ENCODE measurements around the gene ZNF654. TPM values are rescaled to one million over a fixed set of nuclear protein-coding genes. Genes with fewer than 3 reads are reported as not detected.

The ZNF654 gene
- total and polyA plus RNA-seq, 2 of the 13 experiments (the other 11 are each of a cell fraction or from before 2014, with no cell fraction given), result 1.8 to 4.1 TPM

DNA sequence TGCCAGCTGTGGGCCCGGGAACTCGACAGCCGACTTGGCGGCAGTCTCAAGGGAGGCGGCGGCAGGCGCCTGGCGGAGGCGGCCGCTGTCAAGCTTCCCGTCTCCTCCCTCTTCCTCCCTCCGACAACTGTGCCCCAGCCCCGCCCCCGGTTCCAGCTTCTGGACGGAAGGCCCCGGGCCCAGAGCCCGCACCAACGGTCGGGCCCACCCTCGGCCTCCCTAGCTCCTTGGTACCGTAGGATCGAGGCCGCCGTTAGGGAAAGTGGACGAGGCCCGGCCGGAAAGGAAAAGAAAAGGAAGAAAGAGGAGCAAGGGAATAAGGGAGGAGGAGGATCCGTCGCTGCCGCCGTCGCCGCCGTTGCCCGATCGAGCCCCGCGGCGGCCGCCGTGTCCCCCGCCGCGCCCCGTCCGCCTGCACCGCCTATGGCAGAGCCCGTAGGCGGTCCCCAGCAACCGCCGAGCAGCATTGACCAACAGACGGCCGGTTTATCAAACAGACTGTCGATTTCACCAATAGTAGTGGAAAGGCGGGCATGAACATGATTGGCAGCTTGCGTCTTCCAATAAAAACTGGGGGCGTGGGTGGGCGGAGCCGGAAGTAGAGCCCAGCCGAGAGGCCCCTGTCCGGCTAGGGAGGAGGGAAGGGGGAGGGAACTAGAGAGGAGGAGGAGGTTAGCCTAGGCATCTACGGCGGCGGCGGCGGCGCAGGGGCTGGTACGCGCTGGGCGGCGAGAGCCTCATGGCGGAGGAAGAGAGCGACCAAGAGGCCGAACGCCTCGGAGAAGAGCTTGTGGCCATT, at the start of gene ZNF654, which contains the start of gene CGGBP1 (continued):
- no peak for TF ChIP-seq MED8 (CRISPR knock-in tag; IDR thresholded peaks at IDR 0.05; ENCODE audit: insufficient replicate concordance)
- TF ChIP-seq, protein P1, sequence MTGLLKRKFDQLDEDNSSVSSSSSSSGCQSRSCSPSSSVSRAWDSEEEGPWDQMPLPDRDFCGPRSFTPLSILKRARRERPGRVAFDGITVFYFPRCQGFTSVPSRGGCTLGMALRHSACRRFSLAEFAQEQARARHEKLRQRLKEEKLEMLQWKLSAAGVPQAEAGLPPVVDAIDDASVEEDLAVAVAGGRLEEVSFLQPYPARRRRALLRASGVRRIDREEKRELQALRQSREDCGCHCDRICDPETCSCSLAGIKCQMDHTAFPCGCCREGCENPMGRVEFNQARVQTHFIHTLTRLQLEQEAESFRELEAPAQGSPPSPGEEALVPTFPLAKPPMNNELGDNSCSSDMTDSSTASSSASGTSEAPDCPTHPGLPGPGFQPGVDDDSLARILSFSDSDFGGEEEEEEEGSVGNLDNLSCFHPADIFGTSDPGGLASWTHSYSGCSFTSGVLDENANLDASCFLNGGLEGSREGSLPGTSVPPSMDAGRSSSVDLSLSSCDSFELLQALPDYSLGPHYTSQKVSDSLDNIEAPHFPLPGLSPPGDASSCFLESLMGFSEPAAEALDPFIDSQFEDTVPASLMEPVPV (CRISPR knock-in tag; IDR thresholded peaks at IDR 0.05), result peak; percentile 68; the same call in 1 of the 2 replicates
- TF ChIP-seq ZNF256 (CRISPR knock-in tag; conservative IDR thresholded peaks at IDR 0.05), result no peak
- TF ChIP-seq RAD51 (IDR thresholded peaks at IDR 0.05; ENCODE audit: borderline replicate concordance), result no peak
- no peak for TF ChIP-seq ZNF782 (CRISPR knock-in tag; IDR thresholded peaks at IDR 0.05; ENCODE audit: borderline replicate concordance)
- no peak for TF ChIP-seq NFATC3 (CRISPR knock-in tag; IDR thresholded peaks at IDR 0.05)
- no peak for TF ChIP-seq ZNF382 (CRISPR knock-in tag; IDR thresholded peaks at IDR 0.05; ENCODE audit: borderline replicate concordance)
- TF ChIP-seq ZNF207 (IDR thresholded peaks at IDR 0.05; ENCODE audit: borderline replicate concordance), result no peak
- no peak for TF ChIP-seq ZNF567 (CRISPR knock-in tag; IDR thresholded peaks at IDR 0.05; ENCODE audit: borderline replicate concordance)
- TF ChIP-seq DMTF1 (CRISPR knock-in tag; IDR thresholded peaks at IDR 0.05), result no peak
- no peak for TF ChIP-seq SMARCC2 (IDR thresholded peaks at IDR 0.05)
- peak; percentile 70 for TF ChIP-seq POLR2AphosphoS5 (IDR thresholded peaks at IDR 0.05; ENCODE audit: low read depth, low read length)
- 0 out of 2 replicates have a peak, but pooled peaks have one; percentile 50 for TF ChIP-seq MTF1 (CRISPR knock-in tag; IDR thresholded peaks at IDR 0.05)
- no peak for TF ChIP-seq ZNF121 (CRISPR knock-in tag; IDR thresholded peaks at IDR 0.05)
- no peak for TF ChIP-seq FLYWCH1 (CRISPR knock-in tag; IDR thresholded peaks at IDR 0.05)
- TF ChIP-seq NCOA5 (CRISPR knock-in tag; IDR thresholded peaks at IDR 0.05), result no peak
- TF ChIP-seq SUZ12 (IDR thresholded peaks at IDR 0.05; ENCODE audit: low read depth, low read length), result no peak
- no peak for TF ChIP-seq ZNF674 (CRISPR knock-in tag; IDR thresholded peaks at IDR 0.05; ENCODE audit: low read depth)
- TF ChIP-seq NKX3-1 (CRISPR knock-in tag; IDR thresholded peaks at IDR 0.05), result peak; percentile 73
- peak; percentile 78; the same call in 1 of the 2 replicates for TF ChIP-seq NAIF1 (CRISPR knock-in tag; IDR thresholded peaks at IDR 0.05; ENCODE audit: borderline replicate concordance)
- TF ChIP-seq YEATS2 (CRISPR knock-in tag; IDR thresholded peaks at IDR 0.05; ENCODE audit: borderline replicate concordance), result peak; percentile 70; the same call in 1 of the 2 replicates
- TF ChIP-seq, protein P2, sequence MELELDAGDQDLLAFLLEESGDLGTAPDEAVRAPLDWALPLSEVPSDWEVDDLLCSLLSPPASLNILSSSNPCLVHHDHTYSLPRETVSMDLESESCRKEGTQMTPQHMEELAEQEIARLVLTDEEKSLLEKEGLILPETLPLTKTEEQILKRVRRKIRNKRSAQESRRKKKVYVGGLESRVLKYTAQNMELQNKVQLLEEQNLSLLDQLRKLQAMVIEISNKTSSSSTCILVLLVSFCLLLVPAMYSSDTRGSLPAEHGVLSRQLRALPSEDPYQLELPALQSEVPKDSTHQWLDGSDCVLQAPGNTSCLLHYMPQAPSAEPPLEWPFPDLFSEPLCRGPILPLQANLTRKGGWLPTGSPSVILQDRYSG (CRISPR knock-in tag; IDR thresholded peaks at IDR 0.05), result peak; percentile 73; the same call in 1 of the 2 replicates
- no peak for TF ChIP-seq POLR2AphosphoS2 (IDR thresholded peaks at IDR 0.05; ENCODE audit: low read depth, low read length)
- TF ChIP-seq ZNF430 (CRISPR knock-in tag; IDR thresholded peaks at IDR 0.05), result peak; percentile 71; the same call in 1 of the 2 replicates
- TF ChIP-seq KLF13 (CRISPR knock-in tag; IDR thresholded peaks at IDR 0.05), result no peak
- TF ChIP-seq AKAP8 (CRISPR knock-in tag; IDR thresholded peaks at IDR 0.05), result 0 out of 2 replicates have a peak, but pooled peaks have one; percentile 11

Data from HepG2 (cell line).